ENCODE measurements around the gene NREP.

DNA sequence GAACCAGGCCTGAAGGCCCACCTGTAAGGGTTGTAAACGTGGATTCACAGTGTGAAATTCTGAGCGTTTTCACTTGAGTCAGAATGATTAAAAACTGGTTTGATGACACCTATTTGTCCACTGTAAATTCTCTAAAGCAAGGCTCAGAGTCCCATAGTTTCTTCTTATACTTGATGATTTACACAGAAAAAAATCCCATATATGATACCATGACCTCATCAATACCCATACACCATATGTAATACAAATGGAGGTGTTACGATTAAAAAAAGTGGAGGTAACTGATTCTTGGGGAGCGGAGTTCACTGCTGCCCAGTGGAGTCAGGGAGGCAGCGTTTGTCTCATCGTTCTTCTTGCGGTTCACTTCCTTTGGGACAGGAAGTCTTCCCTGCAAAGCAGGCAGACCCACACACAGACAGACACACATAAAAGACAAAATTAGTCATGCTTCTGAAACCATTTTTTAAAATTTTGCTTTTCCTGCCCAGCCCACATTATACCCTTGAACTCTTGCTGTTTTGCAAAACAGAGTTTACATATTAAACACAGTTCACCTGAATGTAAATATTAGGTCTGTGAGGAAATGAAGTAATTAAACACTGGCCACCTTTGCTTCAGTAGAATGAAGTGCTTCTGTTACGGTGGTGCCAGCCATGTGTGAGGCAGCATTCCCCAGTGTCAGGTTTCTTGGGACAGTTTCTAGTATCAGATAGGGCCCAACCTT, 26.2 kb downstream of the NREP start:
- no peak for TF ChIP-seq EZH2 (IDR thresholded peaks at IDR 0.05)
- TF ChIP-seq POLR2AphosphoS5 (IDR thresholded peaks at IDR 0.05; ENCODE audit: borderline replicate concordance, low read depth, low read length), result no peak
- no peak for TF ChIP-seq FOXP2 (optimal IDR thresholded peaks at IDR 0.05; ENCODE audit: control extremely low read depth, extremely low read length, insufficient read depth)

Measured in SK-N-MC (cell line).